Colonic mucosa (tissue), 4 donors: Measurements from ENCODE around the gene TDRD7. TPM values are rescaled to one million over a fixed set of nuclear protein-coding genes. Genes with fewer than 3 reads are reported as not detected.

ENCODE experiments used
- DNase-seq: peaks from one replicate; pipeline ENCODE4 v3.0.0-alpha.2; 2020
- H3K27ac ChIP-seq: fragments of 200-600 bp; one replicate; pipeline ENCODE4 v1.8.0; 2021
- H3K27me3 ChIP-seq: fragments of 200-600 bp; one replicate; pipeline ENCODE4 v1.8.0; 2021
- H3K36me3 ChIP-seq: fragments of 200-600 bp; one replicate; pipeline ENCODE4 v1.8.0; 2021
- H3K4me1 ChIP-seq: fragments of 200-600 bp; one replicate; pipeline ENCODE4 v1.8.0; 2021; ENCODE audit warnings: mild to moderate bottlenecking
- H3K4me3 ChIP-seq: fragments of 200-600 bp; one replicate; pipeline ENCODE4 v1.8.0; 2021
- H3K9ac ChIP-seq, 2 donors: one replicate each; pipeline ENCODE4 v1.7.0; 2013; ENCODE audit warnings: control low read depth in 2 of 2, low read depth in 2 of 2, low read length in 2 of 2
- H3K9me3 ChIP-seq: fragments of 200-600 bp; one replicate; pipeline ENCODE4 v1.8.0; 2021
- CTCF ChIP-seq: fragments of 200-600 bp; IDR thresholded peaks from one replicate; pipeline ENCODE4 v1.8.0; 2022; ENCODE audit warnings: antibody characterized with exemption, mild to moderate bottlenecking
- intact Hi-C: fragments of 100-400 bp; cut with DNase I; formaldehyde crosslinking; loops from one replicate; pipeline ENCODE4 v1.14.1; 2022
- total RNA-seq, 2 donors: library from RNA; stranded (reverse); fragmentation: NEBNext Ultra II Directional in 1 of 2; extraction: Animal tissue kit (Norgen Biotek cat#: 25700) in 1 of 2; gene quantifications; one replicate each; pipeline ENCODE4 v1.2.1, GENCODE V29; 2021
- donor health status: healthy.
- donor health status: DM: no; HTN: no; CAD: no.
- donor health status: DM: no; HTN: no; CAD: no.

Gene TDRD7
- total RNA-seq, 2 donors from 2014 or later = 28.8 to 35.3 TPM

GRCh38 chr9:97365634-97366033 lies 46.3 kb upstream of the TDRD7 start:
- TF ChIP-seq CTCF = no peak
- no peaks in the 10 kb centered on the region for H3K36me3 ChIP-seq

GRCh38 chr9:97366476-97366875 lies 45.4 kb upstream of the TDRD7 start:
- Histone ChIP-seq H3K27me3 (no peaks in the 10 kb centered on the region), H3K9me3 (no peaks in the 10 kb centered on the region), H3K27ac (no peak overlapping the region), H3K36me3 (no peaks in the 10 kb centered on the region), H3K9ac (no peak overlapping the region), H3K4me1 (no peaks in the 10 kb centered on the region), H3K4me3 (no peak overlapping the region)
- intact Hi-C loops = no loop called here
- peak; percentile 40 for DNase-seq
- TF ChIP-seq CTCF = no peak

More at GRCh38 chr9:97365634-97366033, 46.3 kb upstream of the TDRD7 start:
- H3K9ac ChIP-seq = no peak overlapping the region
- no peak overlapping the region for H3K4me3 ChIP-seq
- no peak for DNase-seq
- H3K9me3 ChIP-seq = no peaks in the 10 kb centered on the region
- no peaks in the 10 kb centered on the region for H3K27me3 ChIP-seq
- no peaks in the 10 kb centered on the region for H3K4me1 ChIP-seq
- intact Hi-C loops = no loop called here
- no peak overlapping the region for H3K27ac ChIP-seq

DNA sequence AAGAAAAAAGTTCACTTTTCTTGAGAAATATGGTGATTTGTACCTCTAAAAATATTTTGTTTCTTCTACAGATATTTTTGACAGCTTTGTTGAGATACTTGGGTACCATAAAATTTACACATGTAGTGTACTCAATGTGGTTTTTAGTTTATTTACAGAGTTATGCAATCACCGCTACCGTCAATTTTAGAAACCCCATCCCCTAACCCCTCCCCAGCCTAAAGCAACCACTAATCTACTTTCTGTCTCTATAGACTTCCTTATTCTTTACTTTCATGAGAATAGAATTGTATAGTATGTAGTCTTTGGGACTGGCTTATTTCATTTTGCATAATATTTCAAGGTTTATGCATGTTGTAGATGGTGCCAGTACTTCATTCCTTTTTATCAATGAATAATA lies 45.0 kb upstream of the TDRD7 start:
- intact Hi-C loops = no loop called here
- no peaks in the 10 kb centered on the region for H3K27me3 ChIP-seq
- H3K4me3 ChIP-seq = no peak overlapping the region
- no peak overlapping the region for H3K9ac ChIP-seq
- no peaks in the 10 kb centered on the region for H3K9me3 ChIP-seq
- no peaks in the 10 kb centered on the region for H3K4me1 ChIP-seq
- no peak for TF ChIP-seq CTCF
- no peak overlapping the region for H3K27ac ChIP-seq
- H3K36me3 ChIP-seq = no peaks in the 10 kb centered on the region
- DNase-seq = no peak

- H3K27ac ChIP-seq = no peak overlapping the region
- intact Hi-C loops = no loop called here
- no peaks in the 10 kb centered on the region for H3K9me3 ChIP-seq
- H3K27me3 ChIP-seq = no peaks in the 10 kb centered on the region
- no peaks in the 10 kb centered on the region for H3K4me1 ChIP-seq
- no peak for TF ChIP-seq CTCF
- DNase-seq = no peak
- H3K36me3 ChIP-seq = no peaks in the 10 kb centered on the region
- H3K9ac ChIP-seq = no peak overlapping the region
- H3K4me3 ChIP-seq = no peak overlapping the region
Observed at GRCh38 chr9:97367729-97368128, 44.2 kb upstream of the TDRD7 start.

DNA sequence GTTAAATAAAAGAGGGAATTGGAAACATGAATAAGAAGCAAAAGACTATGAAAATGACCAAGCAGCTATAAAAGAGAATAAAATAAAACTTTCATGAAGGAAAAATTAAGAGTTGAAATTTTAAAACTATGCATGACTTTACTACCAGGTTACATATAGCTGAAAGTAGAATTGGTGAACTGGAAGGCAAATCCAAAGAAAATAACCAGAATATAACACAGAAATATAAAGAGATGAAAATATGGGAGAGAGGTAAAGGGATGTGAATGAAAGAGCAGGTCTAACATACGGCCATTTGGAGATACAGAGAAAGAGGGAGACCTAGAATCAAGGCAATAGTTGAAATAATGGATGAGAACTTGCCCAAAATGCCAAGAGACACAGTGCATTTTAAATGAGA lies 42.9 kb upstream of the TDRD7 start:
- H3K27ac ChIP-seq = no peak overlapping the region
- no peak overlapping the region for H3K9ac ChIP-seq
- H3K36me3 ChIP-seq = no peaks in the 10 kb centered on the region
- no peak for TF ChIP-seq CTCF
- no peak overlapping the region for H3K4me3 ChIP-seq
- H3K9me3 ChIP-seq = no peaks in the 10 kb centered on the region
- intact Hi-C loops = no loop called here
- no peaks in the 10 kb centered on the region for H3K27me3 ChIP-seq
- H3K4me1 ChIP-seq = no peaks in the 10 kb centered on the region
- no peak for DNase-seq

GRCh38 chr9:97372580-97372979 lies 39.3 kb upstream of the TDRD7 start:
- Histone ChIP-seq H3K27me3 (no peaks in the 10 kb centered on the region), H3K27ac (no peak overlapping the region), H3K36me3 (no peaks in the 10 kb centered on the region), H3K9me3 (no peaks in the 10 kb centered on the region), H3K4me3 (no peak overlapping the region), H3K4me1 (no peaks in the 10 kb centered on the region), H3K9ac (no peak overlapping the region)
- intact Hi-C loops = no loop called here
- no peak for TF ChIP-seq CTCF
- no peak for DNase-seq
